ENCODE data around the gene THAP7.

GRCh38 chr22:20963201-20964052 is 38.5 kb downstream of the THAP7 start:
- TF ChIP-seq ESRRA (CRISPR knock-in tag; IDR thresholded peaks at IDR 0.05; ENCODE audit: low read depth) (peak; percentile 87), HNF4G (IDR thresholded peaks at IDR 0.05; ENCODE audit: borderline replicate concordance, low read depth, low read length) (no peak), HNF4G (CRISPR knock-in tag; IDR thresholded peaks at IDR 0.05; ENCODE audit: borderline replicate concordance, low read depth) (no peak), EHMT2 (IDR thresholded peaks at IDR 0.05; ENCODE audit: borderline replicate concordance, low read depth, low read length) (no peak), ZNF784 (CRISPR knock-in tag; IDR thresholded peaks at IDR 0.05; ENCODE audit: borderline replicate concordance) (no peak), SALL1 (CRISPR knock-in tag; IDR thresholded peaks at IDR 0.05) (peak; percentile 64; the same call in 1 of the 2 replicates), ZNF12 (CRISPR knock-in tag; IDR thresholded peaks at IDR 0.05) (peak; percentile 29; the same call in 1 of the 2 replicates), RFX5 (IDR thresholded peaks at IDR 0.05; ENCODE audit: low read depth, low read length) (no peak), GATA4 (IDR thresholded peaks at IDR 0.05; ENCODE audit: borderline replicate concordance, low read depth) (no peak), CTCF (CRISPR knock-in tag; IDR thresholded peaks at IDR 0.05) (peak; percentile 21; the same call in 1 of the 2 replicates), POLR2AphosphoS5 (IDR thresholded peaks at IDR 0.05; ENCODE audit: low read depth, low read length) (peak; percentile 13; the same call in 1 of the 2 replicates), JUND (CRISPR knock-in tag; IDR thresholded peaks at IDR 0.05) (no peak), ZNF337 (CRISPR knock-in tag; IDR thresholded peaks at IDR 0.05; ENCODE audit: borderline replicate concordance, low read depth) (no peak), NFAT5 (CRISPR knock-in tag; IDR thresholded peaks at IDR 0.05) (no peak)
